HG03175 (cell line): Measurements from ENCODE around the gene SAMD1.
A peak's percentile ranks its signal among the peaks of the same experiment; 100 is the strongest.

Source experiments
- ATAC-seq: cut with Tn5 transposase; IDR thresholded peaks from one replicate; pipeline ENCODE4 v1.9.1; 2021; ENCODE audit warnings: mild to moderate bottlenecking, moderate library complexity; ENCODE audit not compliant: unreplicated experiment

SAMD1 gene

GRCh38 chr19:14090509-14091080 is at the start of gene SAMD1:
Gene SAMD1 (minus strand): TSS chr19:14090751.
- ATAC-seq, result peak; percentile 43

GRCh38 chr19:14139944-14140343 is 49.4 kb upstream of the SAMD1 start:
- no peak for ATAC-seq

GRCh38 chr19:14138576-14139265 is 48.2 kb upstream of the SAMD1 start:
- ATAC-seq, result no peak

GRCh38 chr19:14136509-14137281 is 46.1 kb upstream of the SAMD1 start, which contains the start of gene ASF1B:
Gene ASF1B (minus strand): TSS chr19:14136589. CDS start chr19:14136456, 133 bp downstream.
- peak; percentile 80 for ATAC-seq

- ATAC-seq, result no peak
Measured at GRCh38 chr19:14135985-14136508, 45.5 kb upstream of the SAMD1 start.

GRCh38 chr19:14135355-14135754 is 44.8 kb upstream of the SAMD1 start:
- ATAC-seq, result no peak

- ATAC-seq, result no peak
Measured at GRCh38 chr19:14127929-14128509, 37.5 kb upstream of the SAMD1 start.

- no peak for ATAC-seq
Measured at GRCh38 chr19:14127176-14127575, 36.6 kb upstream of the SAMD1 start.

GRCh38 chr19:14122924-14123323 is 32.4 kb upstream of the SAMD1 start:
- ATAC-seq, result no peak

- no peak for ATAC-seq
Measured at GRCh38 chr19:14120497-14120780, 29.9 kb upstream of the SAMD1 start.

- no peak for ATAC-seq
Measured at GRCh38 chr19:14119644-14120496, 29.3 kb upstream of the SAMD1 start.

- ATAC-seq, result no peak
Measured at GRCh38 chr19:14119146-14119545, 28.6 kb upstream of the SAMD1 start.

GRCh38 chr19:14118165-14119051 is 27.9 kb upstream of the SAMD1 start:
- peak; percentile 27 for ATAC-seq

GRCh38 chr19:14117668-14118164 is 27.2 kb upstream of the SAMD1 start, which contains the start of gene PRKACA:
Gene PRKACA (minus strand): TSS chr19:14117762. CDS start chr19:14117547, 215 bp downstream.
- peak; percentile 89 for ATAC-seq

- peak; percentile 8 for ATAC-seq
Measured at GRCh38 chr19:14116918-14117578, 26.5 kb upstream of the SAMD1 start.

- ATAC-seq, result no peak
Measured at GRCh38 chr19:14116525-14116917, 26.0 kb upstream of the SAMD1 start.

GRCh38 chr19:14115756-14116155 is 25.2 kb upstream of the SAMD1 start:
- ATAC-seq, result no peak

- ATAC-seq, result no peak
Measured at GRCh38 chr19:14114854-14115253, 24.3 kb upstream of the SAMD1 start.

GRCh38 chr19:14114439-14114838 is 23.9 kb upstream of the SAMD1 start:
- no peak for ATAC-seq
